Caco-2 (cell line): Measurements from ENCODE around the gene ADGRL3. TPM values are rescaled to one million over a fixed set of nuclear protein-coding genes. Genes with fewer than 3 reads are reported as not detected.

Source experiments
- BruUV-seq: library from RNA; stranded (reverse); fragments of 400-500 nt; replicated peaks from 2 replicates; lab custom pipeline; 2021; lab: Mats Ljungman, UMichigan
- CTCF ChIA-PET: fragments of 300-600 bp; sonication (Branson Sonifier 250); formaldehyde crosslinking; loops from one replicate; lab custom pipeline; 2022; ENCODE audit warnings: antibody characterized with exemption; lab: Charles Lee
- POLR2A ChIA-PET: fragments of 300-600 bp; sonication (Branson Sonifier 250); formaldehyde crosslinking; loops from one replicate; lab custom pipeline; 2022; ENCODE audit warnings: antibody characterized with exemption; lab: Charles Lee
- DNase-seq, 2 experiments: peaks; one replicate each; pipeline versions ENCODE4 v3.0.0 to v3.0.0-alpha.2; 2020 to 2022
- H3K27me3 ChIP-seq: replicated peaks from 2 replicates; pipeline ENCODE4 v1.6.0; 2011; ENCODE audit warnings: low read length; ENCODE audit not compliant: control insufficient read depth, insufficient read depth
- H3K36me3 ChIP-seq: 2 replicates; pipeline ENCODE4 v1.5.1; 2011; ENCODE audit warnings: low read length; ENCODE audit not compliant: control insufficient read depth, insufficient read depth
- H3K4me1 ChIP-seq: fragments of 250-450 bp; sonication (Bioruptor Pico); 2 replicates; pipeline ENCODE4 v1.5.1; 2020; ENCODE audit warnings: mild to moderate bottlenecking
- H3K4me3 ChIP-seq: 2 replicates; pipeline ENCODE4 v1.5.1; 2011; ENCODE audit warnings: low read depth, mild to moderate bottlenecking, control low read depth, low read length
- H3K9me3 ChIP-seq: fragments of 250-450 bp; sonication (Bioruptor Pico); 2 replicates; pipeline ENCODE4 v1.5.1; 2020; ENCODE audit warnings: mild to moderate bottlenecking, moderate library complexity
- H3K27ac Mint-ChIP-seq: one replicate; pipeline ENCODE4 v1.8.0; 2022; ENCODE audit warnings: mixed read lengths; ENCODE audit not compliant: unreplicated experiment
- H3K27me3 Mint-ChIP-seq: one replicate; pipeline ENCODE4 v1.8.0; 2022; ENCODE audit warnings: mixed read lengths; ENCODE audit not compliant: insufficient read depth, unreplicated experiment
- H3K36me3 Mint-ChIP-seq: one replicate; pipeline ENCODE4 v1.8.0; 2022; ENCODE audit warnings: mild to moderate bottlenecking, mixed read lengths; ENCODE audit not compliant: insufficient read depth, unreplicated experiment
- H3K4me1 Mint-ChIP-seq: one replicate; pipeline ENCODE4 v1.8.0; 2022; ENCODE audit warnings: low read depth, mixed read lengths; ENCODE audit not compliant: unreplicated experiment
- H3K4me3 Mint-ChIP-seq: one replicate; pipeline ENCODE4 v1.8.0; 2022; ENCODE audit warnings: mild to moderate bottlenecking, moderate library complexity, mixed read lengths; ENCODE audit not compliant: unreplicated experiment
- H3K9me3 Mint-ChIP-seq: one replicate; pipeline ENCODE4 v1.8.0; 2022; ENCODE audit warnings: mixed read lengths; ENCODE audit not compliant: unreplicated experiment
- intact Hi-C: fragments of 100-400 bp; cut with micrococcal nuclease; formaldehyde crosslinking; loops from one replicate; pipeline ENCODE4 v1.10.0; 2022; ENCODE audit not compliant: unreplicated experiment
- total RNA-seq: library from RNA; stranded (reverse); gene quantifications from 2 replicates; pipeline ENCODE4 v1.2.3, GENCODE V29; 2022
- TF ChIP-seq, protein P1 (sequence below), 2 experiments: fragments of 200-600 bp in 1 of 2; IDR thresholded peaks; 1 replicate in 1 of 2; 2 replicates in 1 of 2; pipeline versions ENCODE4 v1.5.1 to v1.8.0; 2011 to 2022; ENCODE audit warnings: antibody characterized with exemption in 1 of 2, control low read depth in 1 of 2, inconsistent platforms in 1 of 2, low read depth in 1 of 2, low read length in 1 of 2, mild to moderate bottlenecking in 1 of 2, moderate library complexity in 1 of 2; ENCODE audit not compliant: insufficient read depth in 1 of 2, severe bottlenecking in 1 of 2, unreplicated experiment in 1 of 2

The ADGRL3 gene
- total RNA-seq, 1 experiment from 2014 or later = 1.5 TPM

DNA sequence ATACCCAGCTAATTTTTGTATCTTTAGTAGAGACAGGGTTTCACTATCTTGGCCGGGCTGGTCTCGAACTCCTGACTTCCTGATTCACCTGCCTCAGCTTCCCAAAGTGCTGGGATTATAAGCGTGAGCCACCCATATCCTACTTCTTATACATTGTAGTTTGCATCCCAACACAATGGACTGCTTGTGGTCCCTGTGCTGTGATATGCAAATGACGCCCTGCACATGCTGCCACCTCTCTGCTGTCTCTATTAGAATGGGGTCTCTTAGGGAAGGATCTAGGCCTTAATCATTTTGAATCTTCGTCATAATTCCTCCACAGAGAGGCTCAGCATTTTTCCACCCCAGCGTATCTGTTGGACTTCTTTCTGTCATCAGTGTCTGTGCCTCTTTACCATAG is 595.9 kb downstream of the ADGRL3 start:
- H3K9me3 ChIP-seq = 0 out of 2 replicates have a peak, but pooled peaks cover 7% of the 10 kb centered on the region
- no peaks in the 10 kb centered on the region for H3K4me1 ChIP-seq
- H3K4me3 Mint-ChIP-seq = no peak overlapping the region
- no peak overlapping the region for H3K27ac Mint-ChIP-seq
- no peaks in the 10 kb centered on the region for H3K36me3 ChIP-seq
- H3K9me3 Mint-ChIP-seq = peaks cover under 1% of the 10 kb centered on the region
- DNase-seq = no peak
- peaks cover 2% of the 10 kb centered on the region for H3K27me3 Mint-ChIP-seq
- no peaks in the 10 kb centered on the region for H3K36me3 Mint-ChIP-seq
- H3K4me1 Mint-ChIP-seq = no peaks in the 10 kb centered on the region
- CTCF ChIA-PET = no interaction called here
- POLR2A ChIA-PET = no interaction called here
- H3K27me3 ChIP-seq = no peaks in the 10 kb centered on the region
- no TSS peak for BruUV-seq
- intact Hi-C loops = no loop called here
- TF ChIP-seq, protein P1, sequence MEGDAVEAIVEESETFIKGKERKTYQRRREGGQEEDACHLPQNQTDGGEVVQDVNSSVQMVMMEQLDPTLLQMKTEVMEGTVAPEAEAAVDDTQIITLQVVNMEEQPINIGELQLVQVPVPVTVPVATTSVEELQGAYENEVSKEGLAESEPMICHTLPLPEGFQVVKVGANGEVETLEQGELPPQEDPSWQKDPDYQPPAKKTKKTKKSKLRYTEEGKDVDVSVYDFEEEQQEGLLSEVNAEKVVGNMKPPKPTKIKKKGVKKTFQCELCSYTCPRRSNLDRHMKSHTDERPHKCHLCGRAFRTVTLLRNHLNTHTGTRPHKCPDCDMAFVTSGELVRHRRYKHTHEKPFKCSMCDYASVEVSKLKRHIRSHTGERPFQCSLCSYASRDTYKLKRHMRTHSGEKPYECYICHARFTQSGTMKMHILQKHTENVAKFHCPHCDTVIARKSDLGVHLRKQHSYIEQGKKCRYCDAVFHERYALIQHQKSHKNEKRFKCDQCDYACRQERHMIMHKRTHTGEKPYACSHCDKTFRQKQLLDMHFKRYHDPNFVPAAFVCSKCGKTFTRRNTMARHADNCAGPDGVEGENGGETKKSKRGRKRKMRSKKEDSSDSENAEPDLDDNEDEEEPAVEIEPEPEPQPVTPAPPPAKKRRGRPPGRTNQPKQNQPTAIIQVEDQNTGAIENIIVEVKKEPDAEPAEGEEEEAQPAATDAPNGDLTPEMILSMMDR (IDR thresholded peaks at IDR 0.05; ENCODE audit: insufficient read depth in 1 of 2, low read depth in 1 of 2, low read length in 1 of 2, severe bottlenecking in 1 of 2, unreplicated experiment in 1 of 2) = no peak
- no peak overlapping the region for H3K4me3 ChIP-seq

DNA sequence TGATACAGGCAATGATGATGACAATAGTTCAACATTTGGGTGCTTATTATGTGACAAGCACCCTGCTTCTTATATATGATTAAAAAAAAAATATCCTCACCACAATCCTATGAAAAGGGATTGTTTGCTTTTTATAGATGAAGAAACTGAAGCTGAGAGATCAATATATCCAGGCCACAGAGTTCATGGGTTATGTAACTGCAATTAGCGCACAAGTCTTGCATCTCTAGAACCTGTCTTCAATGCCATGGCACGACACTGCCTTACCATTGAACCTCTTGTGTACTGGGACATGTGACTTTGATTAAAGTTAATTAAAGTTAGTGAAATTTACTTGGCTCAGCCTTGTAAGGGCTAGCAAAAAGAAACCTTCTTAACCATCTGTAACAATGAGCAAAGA is 599.7 kb downstream of the ADGRL3 start:
- H3K27ac Mint-ChIP-seq = no peak overlapping the region
- no TSS peak for BruUV-seq
- H3K4me1 ChIP-seq = no peaks in the 10 kb centered on the region
- H3K27me3 ChIP-seq = no peaks in the 10 kb centered on the region
- no peaks in the 10 kb centered on the region for H3K9me3 Mint-ChIP-seq
- CTCF ChIA-PET = no interaction called here
- H3K9me3 ChIP-seq = no peaks in the 10 kb centered on the region
- no peak overlapping the region for H3K4me3 Mint-ChIP-seq
- TF ChIP-seq, protein P1 (IDR thresholded peaks at IDR 0.05; ENCODE audit: insufficient read depth in 1 of 2, low read depth in 1 of 2, low read length in 1 of 2, severe bottlenecking in 1 of 2, unreplicated experiment in 1 of 2) = no peak
- no peaks in the 10 kb centered on the region for H3K36me3 ChIP-seq
- peaks cover 2% of the 10 kb centered on the region for H3K27me3 Mint-ChIP-seq
- no peaks in the 10 kb centered on the region for H3K4me1 Mint-ChIP-seq
- no peak overlapping the region for H3K4me3 ChIP-seq
- no peaks in the 10 kb centered on the region for H3K36me3 Mint-ChIP-seq
- POLR2A ChIA-PET = no interaction called here
- intact Hi-C loops = no loop called here
- no peak for DNase-seq

DNA sequence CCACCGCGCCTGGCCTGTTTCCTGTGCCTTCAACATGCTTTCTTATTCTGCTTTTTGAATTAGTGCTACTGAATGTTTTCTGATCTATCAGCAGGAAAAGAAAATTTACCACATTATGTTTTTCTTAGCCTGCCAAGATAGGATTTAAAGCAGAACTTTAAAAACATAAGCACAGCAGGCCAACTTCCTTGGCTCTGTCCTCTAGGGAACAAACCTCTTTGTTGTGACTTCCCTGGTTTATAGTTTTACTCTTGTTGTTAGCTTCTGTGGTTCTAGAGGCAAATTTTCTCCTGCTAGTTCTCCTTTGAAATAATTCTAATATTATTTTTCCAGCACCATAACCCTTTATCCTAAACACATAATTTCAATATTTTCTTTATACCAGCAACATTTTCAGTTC is 605.1 kb downstream of the ADGRL3 start:
- Histone ChIP-seq H3K4me1 (no peaks in the 10 kb centered on the region), H3K36me3 (no peaks in the 10 kb centered on the region), H3K9me3 (no peaks in the 10 kb centered on the region), H3K4me3 (no peak overlapping the region), H3K27me3 (no peaks in the 10 kb centered on the region)
- POLR2A ChIA-PET = no interaction called here
- Mint-ChIP-seq H3K27ac (no peak overlapping the region), H3K9me3 (no peaks in the 10 kb centered on the region), H3K27me3 (peaks cover 3% of the 10 kb centered on the region), H3K4me1 (no peaks in the 10 kb centered on the region), H3K4me3 (no peak overlapping the region), H3K36me3 (no peaks in the 10 kb centered on the region)
- TF ChIP-seq, protein P1 (IDR thresholded peaks at IDR 0.05; ENCODE audit: insufficient read depth in 1 of 2, low read depth in 1 of 2, low read length in 1 of 2, severe bottlenecking in 1 of 2, unreplicated experiment in 1 of 2) = no peak
- no TSS peak for BruUV-seq
- CTCF ChIA-PET = no interaction called here
- intact Hi-C loops = no loop called here
- no peak for DNase-seq
